Panc1 (cell line): ENCODE results near the gene NPNT.

Experiments used
- CTCF ChIP-seq: fragments of 450-650 bp; IDR thresholded peaks from 2 replicates; pipeline ENCODE4 v1.5.1; 2017; ENCODE audit warnings: mild to moderate bottlenecking
- POLR2AphosphoS5 ChIP-seq: IDR thresholded peaks from 2 replicates; pipeline ENCODE4 v1.6.1; 2012; ENCODE audit warnings: mild to moderate bottlenecking, low read depth, low read length, moderate library complexity
- REST ChIP-seq, 2 experiments: IDR thresholded peaks; 2 replicates each; pipeline ENCODE4 v1.6.1; 2011 to 2012; ENCODE audit warnings: low read depth in 2 of 2, control low read depth in 1 of 2, low read length in 1 of 2, mild to moderate bottlenecking in 1 of 2, moderate library complexity in 1 of 2; ENCODE audit not compliant: insufficient read depth in 1 of 2
- SIN3A ChIP-seq: IDR thresholded peaks from 2 replicates; pipeline ENCODE4 v1.6.1; 2012; ENCODE audit warnings: low read depth, mild to moderate bottlenecking, low read length, moderate library complexity, borderline replicate concordance; ENCODE audit not compliant: insufficient read depth
- TCF7L2 ChIP-seq: IDR thresholded peaks from 2 replicates; pipeline ENCODE4 v1.6.1; 2011; ENCODE audit warnings: mild to moderate bottlenecking, low read depth, low read length, inconsistent platforms

DNA sequence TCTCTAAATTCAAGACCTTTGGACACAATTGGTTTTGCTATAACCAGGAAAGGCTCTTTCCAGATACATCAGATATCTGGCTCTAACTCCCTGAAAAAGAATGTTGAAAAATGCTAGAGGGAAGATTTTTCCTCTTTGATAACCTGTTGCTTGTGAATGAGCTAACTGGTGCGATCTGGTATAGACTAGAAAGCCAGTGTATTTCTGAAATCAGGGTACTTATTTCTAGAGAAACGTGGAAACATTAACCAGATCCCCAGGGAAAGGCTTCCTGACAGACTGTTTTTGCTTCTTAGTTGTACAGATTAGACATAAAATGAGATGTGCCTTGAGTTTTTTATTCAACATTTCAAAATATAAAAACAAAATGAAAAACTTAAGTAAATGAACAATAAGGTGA, 107.7 kb downstream of the NPNT start:
- TF ChIP-seq POLR2AphosphoS5 (no peak), CTCF (no peak), SIN3A (no peak), REST (IDR thresholded peaks at IDR 0.05; ENCODE audit: insufficient read depth in 1 of 2, low read depth in 2 of 2, low read length in 1 of 2) (no peak), TCF7L2 (no peak)
